ENCODE results near the gene RBM15B. TPM values are rescaled to one million over a fixed set of nuclear protein-coding genes. Genes with fewer than 3 reads are reported as not detected.

The RBM15B gene
- total RNA-seq, 1 experiment from 2014 or later: 61.1 TPM

- Histone ChIP-seq H3K14ac (ENCODE audit: insufficient read depth, low read length) (no peak overlapping the region), H2BK5ac (ENCODE audit: insufficient read length, low read length) (no peak overlapping the region), H2BK20ac (ENCODE audit: low read depth, low read length, poor library complexity, severe bottlenecking) (no peak overlapping the region), H3K23me2 (ENCODE audit: insufficient read length, low read depth, low read length, poor library complexity, severe bottlenecking) (no peaks in the 10 kb centered on the region), H3K18ac (ENCODE audit: insufficient read length, low read depth, low read length) (no peak overlapping the region), H3K27me3 (ENCODE audit: insufficient read depth, low read length) (no peaks in the 10 kb centered on the region), H3K27ac (ENCODE audit: insufficient read length, low read depth, low read length) (no peak overlapping the region), H2BK12ac (ENCODE audit: insufficient read length, low read depth, low read length) (no peak overlapping the region), H2AK5ac (ENCODE audit: insufficient read length, low read length) (no peak overlapping the region), H3K23ac (ENCODE audit: insufficient read length, low read depth, low read length) (no peak overlapping the region), H3T11ph (ENCODE audit: low read length) (no peak overlapping the region), H3K9me3 (ENCODE audit: control insufficient read depth, low read depth, low read length) (no peaks in the 10 kb centered on the region), H3K4ac (ENCODE audit: low read depth, low read length) (no peak overlapping the region), H3K4me2 (ENCODE audit: insufficient read depth, insufficient read length, low read length) (no peak overlapping the region), H4K20me1 (ENCODE audit: control insufficient read depth, insufficient read depth, insufficient read length) (no peaks in the 10 kb centered on the region), H3K56ac (ENCODE audit: insufficient read length, low read depth, low read length) (no peak overlapping the region), H3K4me1 (ENCODE audit: insufficient read depth, low read length) (no peaks in the 10 kb centered on the region), H3K79me2 (ENCODE audit: insufficient read depth, low read length) (peaks cover 20% of the 10 kb centered on the region; the same call in 1 of the 2 replicates), H2BK120ac (ENCODE audit: low read depth, low read length, poor library complexity, severe bottlenecking) (no peak overlapping the region), H4K5ac (ENCODE audit: insufficient read length, low read depth, low read length) (peak overlapping the region; percentile 49), H3K9ac (ENCODE audit: extremely low read depth, insufficient read length, low read length) (no peak overlapping the region), H2BK15ac (ENCODE audit: low read depth, low read length) (no peak overlapping the region), H2AFZ (ENCODE audit: low read length) (no peak overlapping the region), H3K79me1 (ENCODE audit: insufficient read depth, low read depth, low read length, poor library complexity, severe bottlenecking) (peaks cover 11% of the 10 kb centered on the region), H4K91ac (ENCODE audit: insufficient read length, low read depth, low read length) (no peak overlapping the region), H4K8ac (replicated peaks; ENCODE audit: insufficient read length, low read depth, low read length) (no peak overlapping the region)
- no peak for DNase-seq
- Mint-ChIP-seq H3K36me3 (ENCODE audit: insufficient read depth in 1 of 3, low read depth in 3 of 3) (peaks cover 51 to 80% (median 64%) of the 10 kb centered on the region in 3 experiments), H3K9me3 (peaks cover 8 to 9% of the 10 kb centered on the region in 2 experiments; a peak in 4 of 5 replicates), H3K27ac (no peak overlapping the region; a peak in 1 of 7 replicates), H3K4me1 (peaks cover 39 to 58% of the 10 kb centered on the region in 2 experiments), H3K4me3 (peak overlapping the region; percentile 42 to 45; a peak in 3 of 5 replicates), H3K27me3 (ENCODE audit: low read depth) (no peaks in the 10 kb centered on the region)
- TF ChIP-seq CTCF (conservative IDR thresholded peaks at IDR 0.05): no peak
- WGBS (ENCODE audit: extremely low coverage, insufficient read length, low lambda C conversion rate): no CpG with 5 or more reads among the region's 14 CpGs
Observed at GRCh38 chr3:51393564-51393963, 2.5 kb downstream of the RBM15B start.
